OCI-LY7 (cell line): Measurements from ENCODE around the gene SND1. TPM values are rescaled to one million over a fixed set of nuclear protein-coding genes. Genes with fewer than 3 reads are reported as not detected.

Source experiments
- BruUV-seq: library from RNA; stranded (reverse); fragments of 400-500 nt; replicated peaks from 2 replicates; lab custom pipeline; 2021; lab: Mats Ljungman, UMichigan
- CTCF ChIA-PET: fragments of 300-600 bp; sonication (Branson Sonifier 250); formaldehyde crosslinking; loops from one replicate; lab custom pipeline; 2022; ENCODE audit warnings: antibody characterized with exemption; ENCODE audit not compliant: unreplicated experiment; lab: Charles Lee
- POLR2A ChIA-PET: fragments of 300-600 bp; sonication (Branson Sonifier 250); formaldehyde crosslinking; loops from one replicate; lab custom pipeline; 2022; ENCODE audit warnings: antibody characterized with exemption; lab: Charles Lee
- DNase-seq: peaks from one replicate; pipeline ENCODE4 v3.0.0-alpha.2; 2015; ENCODE audit warnings: low spot score
- H2AFZ ChIP-seq: fragments of 200-600 bp; sonication (generic), shearing (Covaris generic); 2 replicates; pipeline ENCODE4 v1.6.1; 2014; ENCODE audit warnings: mild to moderate bottlenecking, antibody characterized with exemption, low read length, moderate library complexity
- H3K27ac ChIP-seq: fragments of 200-600 bp; sonication (generic); 2 replicates; pipeline ENCODE4 v1.5.1; 2014; ENCODE audit warnings: mixed run types, low read depth, mild to moderate bottlenecking, moderate library complexity, low read length, inconsistent platforms; ENCODE audit not compliant: poor library complexity, severe bottlenecking
- H3K36me3 ChIP-seq: fragments of 200-600 bp; sonication (generic); 2 replicates; pipeline ENCODE4 v1.6.1; 2014; ENCODE audit warnings: mild to moderate bottlenecking, antibody characterized with exemption, low read length, moderate library complexity, mixed read lengths; ENCODE audit not compliant: insufficient read depth
- H3K4me1 ChIP-seq: fragments of 200-600 bp; sonication (generic); 2 replicates; pipeline ENCODE4 v1.5.1; 2014; ENCODE audit warnings: mild to moderate bottlenecking, low read length; ENCODE audit not compliant: insufficient read depth, poor library complexity, severe bottlenecking
- H3K4me2 ChIP-seq: fragments of 200-600 bp; sonication (generic); 2 replicates; pipeline ENCODE4 v1.6.1; 2014; ENCODE audit warnings: mild to moderate bottlenecking, low read length
- H3K4me3 ChIP-seq: fragments of 200-600 bp; sonication (generic); 2 replicates; pipeline ENCODE4 v1.5.1; 2014; ENCODE audit warnings: mild to moderate bottlenecking, low read depth, low read length; ENCODE audit not compliant: poor library complexity, severe bottlenecking
- H3K79me2 ChIP-seq: fragments of 200-600 bp; sonication (generic); 2 replicates; pipeline ENCODE4 v1.6.1; 2016; ENCODE audit warnings: low read depth, mild to moderate bottlenecking, low read length, moderate library complexity, mixed read lengths; ENCODE audit not compliant: insufficient read depth
- H3K9me2 ChIP-seq: fragments of 200-600 bp; sonication (generic); 2 replicates; pipeline ENCODE4 v1.6.1; 2016; ENCODE audit warnings: mild to moderate bottlenecking, low read length, mixed read lengths; ENCODE audit not compliant: insufficient read depth
- H3K9me3 ChIP-seq: fragments of 200-600 bp; sonication (generic); 2 replicates; pipeline ENCODE4 v1.6.1; 2014; ENCODE audit warnings: mild to moderate bottlenecking, mixed run types, low read length, mixed read lengths
- H4K20me1 ChIP-seq: fragments of 200-600 bp; sonication (generic); 2 replicates; pipeline ENCODE4 v1.6.1; 2014; ENCODE audit warnings: mild to moderate bottlenecking, antibody characterized with exemption, low read length, moderate library complexity, mixed read lengths; ENCODE audit not compliant: insufficient read depth
- EZH2phosphoT487 ChIP-seq: fragments of 200-600 bp; sonication (generic); IDR thresholded peaks from 2 replicates; pipeline ENCODE4 v1.6.1; 2018; ENCODE audit warnings: low read depth, borderline replicate concordance, mild to moderate bottlenecking, mixed run types, antibody characterized with exemption, low read length, moderate library complexity, mixed read lengths
- intact Hi-C: fragments of 100-400 bp; cut with micrococcal nuclease; formaldehyde crosslinking; loops from one replicate; pipeline ENCODE4 v1.10.0; 2022; ENCODE audit not compliant: unreplicated experiment
- total RNA-seq, 2 experiments: library from RNA; depleted of rRNA in 1 of 2; stranded (reverse); fragments of >200 nt in 1 of 2; shearing (Covaris generic) in 1 of 2; gene quantifications; 2 replicates each; pipeline ENCODE4 v1.2.3, GENCODE V29; 2014 to 2022
- TF ChIP-seq, protein P1 (sequence below): fragments of 200-600 bp; sonication (generic); conservative IDR thresholded peaks from 2 replicates; pipeline ENCODE4 v1.5.1; 2014; ENCODE audit warnings: mild to moderate bottlenecking, antibody characterized with exemption, low read length, moderate library complexity, mixed read lengths

SND1 gene
- total RNA-seq, 2 experiments from 2014 or later, result 111 to 221 TPM

DNA sequence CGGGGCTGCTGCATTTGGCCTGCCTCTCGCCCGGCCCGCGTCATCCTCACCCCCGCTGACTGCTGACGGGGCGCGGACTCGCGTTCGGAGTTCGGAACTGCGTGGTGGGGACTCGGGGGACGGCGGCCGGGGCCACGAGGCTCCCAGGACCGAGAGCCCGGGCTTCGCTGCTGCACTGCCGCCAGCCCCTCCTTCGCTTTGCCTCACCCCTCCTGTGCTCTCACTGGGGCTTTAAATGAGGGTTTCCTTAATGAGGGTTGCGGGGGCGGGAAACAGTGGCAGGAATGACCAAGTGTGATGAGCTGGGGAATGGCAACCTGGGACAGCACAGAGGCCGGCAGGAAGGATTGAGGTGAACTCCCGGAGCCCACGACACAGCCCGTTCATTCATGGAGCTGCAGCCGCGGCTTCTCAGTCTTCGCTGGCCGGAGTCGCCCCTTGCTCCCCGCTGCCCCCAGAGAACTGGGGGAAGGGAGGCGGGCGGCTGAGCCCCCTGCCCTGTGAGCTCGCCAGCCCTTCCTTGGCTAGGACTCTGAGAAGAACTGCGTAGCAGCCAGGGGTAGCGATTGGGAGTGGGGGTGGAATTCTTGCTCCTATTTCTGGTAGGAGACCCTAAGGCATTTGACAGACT lies 380.7 kb downstream of the SND1 start:
- Histone ChIP-seq H3K4me2 (peak overlapping the region; percentile 65; the same call in 1 of the 2 replicates), H3K4me3 (no peak overlapping the region), H3K9me2 (no peaks in the 10 kb centered on the region), H3K36me3 (peaks cover 11% of the 10 kb centered on the region), H3K27ac (no peak overlapping the region), H3K9me3 (no peaks in the 10 kb centered on the region), H3K79me2 (no peaks in the 10 kb centered on the region), H3K4me1 (no peaks in the 10 kb centered on the region), H2AFZ (no peak overlapping the region), H4K20me1 (peaks cover 21% of the 10 kb centered on the region)
- BruUV-seq, result no TSS peak
- intact Hi-C loops, result no loop called here
- DNase-seq, result no peak
- POLR2A ChIA-PET, result no interaction called here
- CTCF ChIA-PET, result no interaction called here
- no peak for TF ChIP-seq EZH2phosphoT487
- TF ChIP-seq, protein P1, sequence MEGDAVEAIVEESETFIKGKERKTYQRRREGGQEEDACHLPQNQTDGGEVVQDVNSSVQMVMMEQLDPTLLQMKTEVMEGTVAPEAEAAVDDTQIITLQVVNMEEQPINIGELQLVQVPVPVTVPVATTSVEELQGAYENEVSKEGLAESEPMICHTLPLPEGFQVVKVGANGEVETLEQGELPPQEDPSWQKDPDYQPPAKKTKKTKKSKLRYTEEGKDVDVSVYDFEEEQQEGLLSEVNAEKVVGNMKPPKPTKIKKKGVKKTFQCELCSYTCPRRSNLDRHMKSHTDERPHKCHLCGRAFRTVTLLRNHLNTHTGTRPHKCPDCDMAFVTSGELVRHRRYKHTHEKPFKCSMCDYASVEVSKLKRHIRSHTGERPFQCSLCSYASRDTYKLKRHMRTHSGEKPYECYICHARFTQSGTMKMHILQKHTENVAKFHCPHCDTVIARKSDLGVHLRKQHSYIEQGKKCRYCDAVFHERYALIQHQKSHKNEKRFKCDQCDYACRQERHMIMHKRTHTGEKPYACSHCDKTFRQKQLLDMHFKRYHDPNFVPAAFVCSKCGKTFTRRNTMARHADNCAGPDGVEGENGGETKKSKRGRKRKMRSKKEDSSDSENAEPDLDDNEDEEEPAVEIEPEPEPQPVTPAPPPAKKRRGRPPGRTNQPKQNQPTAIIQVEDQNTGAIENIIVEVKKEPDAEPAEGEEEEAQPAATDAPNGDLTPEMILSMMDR, result no peak

DNA sequence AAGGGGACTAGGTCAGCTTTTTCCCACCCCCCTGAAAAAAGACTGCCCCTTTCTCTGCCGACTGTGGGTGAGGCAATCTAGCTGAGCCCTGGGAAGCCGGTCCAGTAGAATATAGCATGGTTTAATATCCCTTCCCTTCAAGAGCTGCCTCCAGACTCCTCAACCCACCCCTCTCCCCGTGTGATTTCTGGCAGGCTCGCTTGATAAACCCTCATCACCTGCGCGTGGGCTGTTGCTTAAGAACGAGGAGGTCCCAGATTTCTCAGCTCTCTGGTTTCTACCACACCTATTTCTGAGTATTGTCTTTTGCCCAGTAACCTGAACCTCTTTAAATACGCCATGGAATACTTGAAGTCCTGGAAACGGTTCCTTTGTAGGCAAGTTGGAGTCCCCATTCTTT lies 381.3 kb downstream of the SND1 start:
- no peak for DNase-seq
- H3K9me3 ChIP-seq, result no peaks in the 10 kb centered on the region
- H3K27ac ChIP-seq, result no peak overlapping the region
- H3K36me3 ChIP-seq, result peaks cover 11% of the 10 kb centered on the region
- no peak for TF ChIP-seq EZH2phosphoT487
- TF ChIP-seq, protein P1, result no peak
- H2AFZ ChIP-seq, result no peak overlapping the region
- intact Hi-C loops, result no loop called here
- H3K9me2 ChIP-seq, result no peaks in the 10 kb centered on the region
- H3K4me3 ChIP-seq, result no peak overlapping the region
- H3K4me1 ChIP-seq, result no peaks in the 10 kb centered on the region
- CTCF ChIA-PET, result interaction anchor here (1.1 kb wide), 1 partner anchor 122 kb away, joined by 3 read pairs; no protein-coding TSS in a partner anchor
- no peak overlapping the region for H3K4me2 ChIP-seq
- BruUV-seq, result no TSS peak
- peaks cover 21% of the 10 kb centered on the region for H4K20me1 ChIP-seq
- POLR2A ChIA-PET, result interaction anchor here (0.6 kb wide), 1 partner anchor 33 kb away, joined by 3 read pairs; no protein-coding TSS in a partner anchor
- H3K79me2 ChIP-seq, result no peaks in the 10 kb centered on the region

DNA sequence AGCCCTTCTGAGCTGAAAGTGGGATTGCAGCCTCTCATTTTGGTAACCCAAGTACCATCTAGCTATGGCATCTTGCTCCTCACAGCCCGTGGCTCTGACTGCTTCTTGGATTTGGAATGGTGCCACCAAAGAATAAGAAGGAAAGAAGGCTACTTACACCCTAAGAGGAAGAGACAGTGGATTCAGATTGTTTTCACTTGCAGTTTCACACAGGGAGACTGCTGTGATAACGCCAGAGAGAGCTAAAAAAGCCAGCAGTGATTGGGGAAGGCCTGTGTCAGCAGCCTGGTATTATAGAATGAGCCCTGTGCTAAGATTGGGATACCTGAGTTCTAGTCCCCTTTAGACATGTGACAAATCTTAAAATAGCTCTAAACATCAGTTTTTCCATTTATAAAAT lies 382.8 kb downstream of the SND1 start:
- no TSS peak for BruUV-seq
- Histone ChIP-seq H2AFZ (no peak overlapping the region), H3K4me2 (no peak overlapping the region), H3K27ac (no peak overlapping the region), H3K9me3 (no peaks in the 10 kb centered on the region), H3K36me3 (no peaks in the 10 kb centered on the region), H4K20me1 (peaks cover 21% of the 10 kb centered on the region), H3K4me3 (no peak overlapping the region), H3K4me1 (no peaks in the 10 kb centered on the region), H3K9me2 (no peaks in the 10 kb centered on the region), H3K79me2 (no peaks in the 10 kb centered on the region)
- POLR2A ChIA-PET, result interaction anchor here (0.7 to 1.5 kb wide), 5 partner anchors 10 to 926 kb away, joined by 3 to 6 read pairs (median 3); no protein-coding TSS in a partner anchor
- no peak for TF ChIP-seq EZH2phosphoT487
- TF ChIP-seq, protein P1, result no peak
- no peak for DNase-seq
- intact Hi-C loops, result loop anchor here (2.0 to 5.0 kb wide), 3 partner anchors 102 to 328 kb away; no protein-coding TSS in a partner anchor
- CTCF ChIA-PET, result interaction anchor here (0.6 to 1.5 kb wide), 3 partner anchors 76 to 327 kb away, joined by 3 read pairs; no protein-coding TSS in a partner anchor
